ENCODE data around the gene AQP10. TPM values are rescaled to one million over a fixed set of nuclear protein-coding genes. Genes with fewer than 3 reads are reported as not detected.
A peak's percentile ranks its signal among the peaks of the same experiment; 100 is the strongest.
"Not testable (repeated sequence)": the region's sequence is repeated elsewhere in the genome, so short reads cannot be mapped to it uniquely, and the experiment has no call there.

Gene AQP10
- total RNA-seq, 3 donors from 2014 or later (not counting 1 experiment from before 2014, with no cell fraction given): 0.82 TPM; not detected in 2

DNA sequence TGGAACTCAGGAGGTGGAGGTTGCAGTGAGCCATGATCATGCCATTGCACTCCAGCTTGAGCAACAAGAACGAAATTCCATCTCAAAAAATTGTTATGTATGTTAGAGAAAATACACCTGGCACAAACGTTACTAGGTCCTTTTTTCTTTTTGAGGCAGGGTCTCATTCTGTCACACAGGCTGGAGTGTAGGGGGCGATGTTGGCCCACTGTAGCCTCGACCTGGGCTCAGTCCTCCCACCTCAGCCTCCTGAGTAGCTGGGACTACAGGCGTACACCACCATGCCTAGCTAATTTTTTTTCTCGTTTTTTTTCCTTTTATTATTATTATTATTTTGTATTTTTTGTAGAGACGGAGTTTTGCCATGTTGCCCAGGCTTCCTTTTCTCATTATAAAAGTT is 44.1 kb upstream of the AQP10 start:
- ATAC-seq (no peak), DNase-seq (peak in 1 of 2 donors; percentile 59)
- intact Hi-C loops (cut with micrococcal nuclease): no loop called here
- H3K27ac Mint-ChIP-seq: no peak overlapping the region
- no peaks in the 10 kb centered on the region for H3K36me3 Mint-ChIP-seq
- no peaks in the 10 kb centered on the region for H3K9me3 Mint-ChIP-seq
- Histone ChIP-seq H3K27me3 (ENCODE audit: control insufficient read depth, insufficient read depth, low read length) (no peaks in the 10 kb centered on the region), H3K27ac (ENCODE audit: low read length) (no peak overlapping the region), H3K36me3 (ENCODE audit: control insufficient read depth, insufficient read depth, low read length) (peaks cover 10% of the 10 kb centered on the region), H3K9me3 (ENCODE audit: control insufficient read depth, insufficient read depth, low read length) (no peaks in the 10 kb centered on the region), H3K4me3 (ENCODE audit: low read length) (no peak overlapping the region), H3K4me1 (ENCODE audit: control insufficient read depth, insufficient read depth, low read length) (peaks cover 12% of the 10 kb centered on the region)
- TF ChIP-seq, protein P1, sequence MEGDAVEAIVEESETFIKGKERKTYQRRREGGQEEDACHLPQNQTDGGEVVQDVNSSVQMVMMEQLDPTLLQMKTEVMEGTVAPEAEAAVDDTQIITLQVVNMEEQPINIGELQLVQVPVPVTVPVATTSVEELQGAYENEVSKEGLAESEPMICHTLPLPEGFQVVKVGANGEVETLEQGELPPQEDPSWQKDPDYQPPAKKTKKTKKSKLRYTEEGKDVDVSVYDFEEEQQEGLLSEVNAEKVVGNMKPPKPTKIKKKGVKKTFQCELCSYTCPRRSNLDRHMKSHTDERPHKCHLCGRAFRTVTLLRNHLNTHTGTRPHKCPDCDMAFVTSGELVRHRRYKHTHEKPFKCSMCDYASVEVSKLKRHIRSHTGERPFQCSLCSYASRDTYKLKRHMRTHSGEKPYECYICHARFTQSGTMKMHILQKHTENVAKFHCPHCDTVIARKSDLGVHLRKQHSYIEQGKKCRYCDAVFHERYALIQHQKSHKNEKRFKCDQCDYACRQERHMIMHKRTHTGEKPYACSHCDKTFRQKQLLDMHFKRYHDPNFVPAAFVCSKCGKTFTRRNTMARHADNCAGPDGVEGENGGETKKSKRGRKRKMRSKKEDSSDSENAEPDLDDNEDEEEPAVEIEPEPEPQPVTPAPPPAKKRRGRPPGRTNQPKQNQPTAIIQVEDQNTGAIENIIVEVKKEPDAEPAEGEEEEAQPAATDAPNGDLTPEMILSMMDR (IDR thresholded peaks at IDR 0.05): peak; percentile 10
- 90% methylated on average over 4 of the region's 7 CpGs for WGBS (ENCODE audit: insufficient coverage)
- no peaks in the 10 kb centered on the region for H3K27me3 Mint-ChIP-seq (ENCODE audit: low read depth in 2 of 2)
- no peak overlapping the region for H3K4me3 Mint-ChIP-seq
- peaks cover 19 to 20% of the 10 kb centered on the region in 2 donors for H3K4me1 Mint-ChIP-seq

DNA sequence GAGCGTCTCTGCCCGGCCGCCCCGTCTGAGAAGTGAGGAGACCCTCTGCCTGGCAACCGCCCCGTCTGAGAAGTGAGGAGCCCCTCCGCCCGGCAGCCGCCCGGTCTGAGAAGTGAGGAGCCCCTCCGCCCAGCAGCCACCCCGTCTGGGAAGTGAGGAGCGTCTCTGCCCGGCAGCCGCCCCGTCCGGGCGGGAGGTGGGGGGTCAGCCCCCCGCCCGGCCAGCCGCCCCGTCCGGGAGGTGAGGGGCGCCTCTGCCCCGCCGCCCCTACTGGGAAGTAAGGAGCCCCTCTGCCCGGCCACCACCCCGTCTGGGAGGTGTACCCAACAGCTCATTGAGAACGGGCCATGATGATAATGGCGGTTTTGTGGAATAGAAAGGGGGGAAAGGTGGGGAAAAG is 33.3 kb upstream of the AQP10 start:
- H3K27me3 Mint-ChIP-seq (ENCODE audit: low read depth in 2 of 2): peaks cover 10 to 12% of the 10 kb centered on the region in 2 donors
- DNase-seq; H3K4me3 ChIP-seq (ENCODE audit: low read length); ATAC-seq; H3K4me1 ChIP-seq (ENCODE audit: control insufficient read depth, insufficient read depth, low read length); H3K4me3 Mint-ChIP-seq; H3K36me3 Mint-ChIP-seq; H3K9me3 ChIP-seq (ENCODE audit: control insufficient read depth, insufficient read depth, low read length); H3K9me3 Mint-ChIP-seq; intact Hi-C loops (cut with micrococcal nuclease); H3K36me3 ChIP-seq (ENCODE audit: control insufficient read depth, insufficient read depth, low read length); H3K27ac Mint-ChIP-seq; H3K4me1 Mint-ChIP-seq; H3K27me3 ChIP-seq (ENCODE audit: control insufficient read depth, insufficient read depth, low read length); H3K27ac ChIP-seq (ENCODE audit: low read length): not testable (repeated sequence)
- 94% methylated on average over 11 of the region's 30 CpGs for WGBS (ENCODE audit: insufficient coverage)

DNA sequence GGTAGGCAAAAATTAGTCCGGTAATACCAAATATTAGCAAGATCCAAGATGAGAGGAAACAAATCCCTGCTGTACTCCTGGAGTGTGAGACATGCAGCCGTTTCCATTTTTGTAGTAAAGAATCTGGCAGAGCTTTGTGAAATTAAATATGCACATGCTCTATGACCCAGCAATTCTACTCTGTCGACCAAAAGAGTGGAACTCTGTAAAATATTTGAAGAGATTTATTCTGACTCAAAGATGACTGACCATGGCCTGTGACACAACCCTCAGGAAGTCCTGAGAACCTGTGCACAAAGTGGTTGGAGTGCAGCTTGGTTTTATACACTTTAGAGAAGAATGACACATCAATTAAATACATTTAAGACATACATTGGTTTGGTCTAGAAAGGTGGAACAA is 32.2 kb upstream of the AQP10 start:
- DNase-seq (no peak), ATAC-seq (no peak)
- no peak overlapping the region for H3K4me3 Mint-ChIP-seq
- no peaks in the 10 kb centered on the region for H3K36me3 Mint-ChIP-seq
- Histone ChIP-seq H3K9me3 (ENCODE audit: control insufficient read depth, insufficient read depth, low read length) (no peaks in the 10 kb centered on the region), H3K36me3 (ENCODE audit: control insufficient read depth, insufficient read depth, low read length) (no peaks in the 10 kb centered on the region), H3K27me3 (ENCODE audit: control insufficient read depth, insufficient read depth, low read length) (no peaks in the 10 kb centered on the region), H3K4me3 (ENCODE audit: low read length) (no peak overlapping the region), H3K4me1 (ENCODE audit: control insufficient read depth, insufficient read depth, low read length) (no peaks in the 10 kb centered on the region), H3K27ac (ENCODE audit: low read length) (no peak overlapping the region)
- TF ChIP-seq, protein P1 (IDR thresholded peaks at IDR 0.05): no peak
- peaks cover 0 to 3% of the 10 kb centered on the region in 2 donors for H3K9me3 Mint-ChIP-seq
- no peak overlapping the region for H3K27ac Mint-ChIP-seq
- WGBS (ENCODE audit: insufficient coverage): 71% methylated on average over 3 of the region's 3 CpGs
- H3K4me1 Mint-ChIP-seq: no peaks in the 10 kb centered on the region
- peaks cover 10 to 12% of the 10 kb centered on the region in 2 donors for H3K27me3 Mint-ChIP-seq (ENCODE audit: low read depth in 2 of 2)
- intact Hi-C loops (cut with micrococcal nuclease): no loop called here

DNA sequence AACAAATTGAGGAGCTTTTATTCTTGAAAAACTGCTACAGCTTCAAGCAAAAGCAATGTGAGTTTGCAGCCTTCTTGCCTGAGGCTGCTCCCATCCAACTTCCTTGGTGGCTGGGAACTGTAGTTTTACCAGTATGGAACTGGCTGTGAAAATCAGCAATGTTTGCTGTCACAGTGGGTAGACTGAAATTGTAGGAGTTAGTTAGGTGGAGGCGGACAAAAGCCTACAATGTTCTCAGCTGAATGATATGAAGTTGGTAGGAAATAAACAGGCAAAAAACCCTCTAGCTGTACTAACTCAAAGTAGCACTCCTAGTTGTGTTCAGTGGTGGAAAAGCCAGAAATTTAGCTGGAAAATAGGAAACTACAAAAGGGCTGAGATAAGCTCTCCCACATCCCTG is 30.0 kb upstream of the AQP10 start:
- Mint-ChIP-seq H3K9me3 (peaks cover 0 to 8% of the 10 kb centered on the region in 2 donors), H3K4me3 (no peak overlapping the region), H3K4me1 (no peaks in the 10 kb centered on the region), H3K27ac (no peak overlapping the region), H3K36me3 (no peaks in the 10 kb centered on the region), H3K27me3 (ENCODE audit: low read depth in 2 of 2) (peaks cover 12% of the 10 kb centered on the region in 2 donors)
- no peak overlapping the region for H3K4me3 ChIP-seq (ENCODE audit: low read length)
- TF ChIP-seq, protein P1 (IDR thresholded peaks at IDR 0.05): no peak
- H3K27ac ChIP-seq (ENCODE audit: low read length): no peak overlapping the region
- no peaks in the 10 kb centered on the region for H3K36me3 ChIP-seq (ENCODE audit: control insufficient read depth, insufficient read depth, low read length)
- peaks cover 11% of the 10 kb centered on the region for H3K9me3 ChIP-seq (ENCODE audit: control insufficient read depth, insufficient read depth, low read length)
- DNase-seq (no peak), ATAC-seq (no peak)
- intact Hi-C loops (cut with micrococcal nuclease): no loop called here
- H3K4me1 ChIP-seq (ENCODE audit: control insufficient read depth, insufficient read depth, low read length): no peaks in the 10 kb centered on the region
- no peaks in the 10 kb centered on the region for H3K27me3 ChIP-seq (ENCODE audit: control insufficient read depth, insufficient read depth, low read length)
- 75% methylated on average over 1 of the region's 1 CpG for WGBS (ENCODE audit: insufficient coverage)
